ENCODE data around the gene DNM3. TPM values are rescaled to one million over a fixed set of nuclear protein-coding genes. Genes with fewer than 3 reads are reported as not detected.

DNM3 gene
- total and polyA plus RNA-seq, 2 donors (not counting 3 experiments of a cell fraction or from before 2014, with no cell fraction given), result 1.4 to 2.5 TPM

GRCh38 chr1:172119184-172119583 lies 277.9 kb downstream of the DNM3 start:
- no TSS peak for BruUV-seq (replicated peaks)
- Histone ChIP-seq H3K9ac (replicated peaks; ENCODE audit: extremely low read depth, insufficient read depth, low read length) (no peak overlapping the region), H3K9me1 (replicated peaks; ENCODE audit: control insufficient read depth, extremely low read depth, insufficient read depth, low read length) (no peaks in the 10 kb centered on the region), H3K4me3 (replicated peaks in 1 of 3; ENCODE audit: insufficient read depth in 1 of 3, low read depth in 1 of 3, low read length in 3 of 3) (no peak overlapping the region), H3K4me2 (ENCODE audit: insufficient read depth, low read length) (no peak overlapping the region), H3K36me3 (ENCODE audit: control insufficient read depth in 2 of 2, extremely low read depth in 1 of 2, insufficient read depth in 2 of 2, low read length in 2 of 2) (no peaks in the 10 kb centered on the region), H3K9me3 (replicated peaks; ENCODE audit: control insufficient read depth, insufficient read depth, low read length) (no peaks in the 10 kb centered on the region), H3K4me1 (ENCODE audit: control insufficient read depth, extremely low read depth, insufficient read depth, low read length) (no peaks in the 10 kb centered on the region), H3K27me3 (ENCODE audit: control insufficient read depth in 2 of 2, insufficient read depth in 2 of 2, low read length in 2 of 2) (no peaks in the 10 kb centered on the region), H3K79me2 (ENCODE audit: control insufficient read depth, insufficient read depth, low read length) (no peaks in the 10 kb centered on the region), H2AFZ (ENCODE audit: low read depth, low read length) (no peak overlapping the region), H4K20me1 (replicated peaks; ENCODE audit: control insufficient read depth, extremely low read depth, insufficient read depth, low read length) (no peaks in the 10 kb centered on the region), H3K27ac (ENCODE audit: insufficient read depth, low read depth, low read length) (no peak overlapping the region)
- POLR2A ChIA-PET, result no interaction called here
- no peak for FAIRE-seq
- no peak for DNase-seq (ENCODE audit: low read depth, low spot score)
- intact Hi-C loops (cut with micrococcal nuclease) (no loop called here), dilution Hi-C loops (cut with MboI; ENCODE audit: extremely low pct_ligation_motif_present, low sequenced_read_pairs) (no loop called here)
- CTCF ChIA-PET, result no interaction called here
- TF ChIP-seq, protein P1, sequence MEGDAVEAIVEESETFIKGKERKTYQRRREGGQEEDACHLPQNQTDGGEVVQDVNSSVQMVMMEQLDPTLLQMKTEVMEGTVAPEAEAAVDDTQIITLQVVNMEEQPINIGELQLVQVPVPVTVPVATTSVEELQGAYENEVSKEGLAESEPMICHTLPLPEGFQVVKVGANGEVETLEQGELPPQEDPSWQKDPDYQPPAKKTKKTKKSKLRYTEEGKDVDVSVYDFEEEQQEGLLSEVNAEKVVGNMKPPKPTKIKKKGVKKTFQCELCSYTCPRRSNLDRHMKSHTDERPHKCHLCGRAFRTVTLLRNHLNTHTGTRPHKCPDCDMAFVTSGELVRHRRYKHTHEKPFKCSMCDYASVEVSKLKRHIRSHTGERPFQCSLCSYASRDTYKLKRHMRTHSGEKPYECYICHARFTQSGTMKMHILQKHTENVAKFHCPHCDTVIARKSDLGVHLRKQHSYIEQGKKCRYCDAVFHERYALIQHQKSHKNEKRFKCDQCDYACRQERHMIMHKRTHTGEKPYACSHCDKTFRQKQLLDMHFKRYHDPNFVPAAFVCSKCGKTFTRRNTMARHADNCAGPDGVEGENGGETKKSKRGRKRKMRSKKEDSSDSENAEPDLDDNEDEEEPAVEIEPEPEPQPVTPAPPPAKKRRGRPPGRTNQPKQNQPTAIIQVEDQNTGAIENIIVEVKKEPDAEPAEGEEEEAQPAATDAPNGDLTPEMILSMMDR (IDR thresholded peaks at IDR 0.05; ENCODE audit: extremely low read depth in 1 of 2, insufficient read depth in 1 of 2, low read depth in 1 of 2, low read length in 2 of 2), result no peak
- TF ChIP-seq MYC (IDR thresholded peaks at IDR 0.05; ENCODE audit: low read depth, low read length), result no peak
- TF ChIP-seq EZH2 (IDR thresholded peaks at IDR 0.05; ENCODE audit: borderline replicate concordance, low read depth, low read length, severe bottlenecking), result no peak
- no peak for TF ChIP-seq MAX (IDR thresholded peaks at IDR 0.05; ENCODE audit: insufficient read depth, insufficient read length)
- no peak for TF ChIP-seq GATA2 (IDR thresholded peaks at IDR 0.05; ENCODE audit: insufficient read depth, insufficient read length, low read depth, low read length)
- no peak for TF ChIP-seq POLR2A (IDR thresholded peaks at IDR 0.05; ENCODE audit: low read depth, low read length)
- TF ChIP-seq FOS (IDR thresholded peaks at IDR 0.05; ENCODE audit: borderline replicate concordance, insufficient read depth, low read length), result no peak
- no peak for TF ChIP-seq JUN (IDR thresholded peaks at IDR 0.05; ENCODE audit: borderline replicate concordance, insufficient read depth, insufficient read length, low read depth)
- no peak for TF ChIP-seq POLR2AphosphoS5 (IDR thresholded peaks at IDR 0.05; ENCODE audit: insufficient read depth, low read depth, low read length)
